C4-2B (cell line): ENCODE results near the gene NLRP9.

Experiments used
- CTCF ChIP-seq: fragments of 450-650 bp; conservative IDR thresholded peaks from 2 replicates; pipeline ENCODE4 v1.5.1; 2017; ENCODE audit warnings: mild to moderate bottlenecking
- ZFX ChIP-seq: fragments of 450-650 bp; IDR thresholded peaks from 2 replicates; pipeline ENCODE4 v1.6.1; 2017

DNA sequence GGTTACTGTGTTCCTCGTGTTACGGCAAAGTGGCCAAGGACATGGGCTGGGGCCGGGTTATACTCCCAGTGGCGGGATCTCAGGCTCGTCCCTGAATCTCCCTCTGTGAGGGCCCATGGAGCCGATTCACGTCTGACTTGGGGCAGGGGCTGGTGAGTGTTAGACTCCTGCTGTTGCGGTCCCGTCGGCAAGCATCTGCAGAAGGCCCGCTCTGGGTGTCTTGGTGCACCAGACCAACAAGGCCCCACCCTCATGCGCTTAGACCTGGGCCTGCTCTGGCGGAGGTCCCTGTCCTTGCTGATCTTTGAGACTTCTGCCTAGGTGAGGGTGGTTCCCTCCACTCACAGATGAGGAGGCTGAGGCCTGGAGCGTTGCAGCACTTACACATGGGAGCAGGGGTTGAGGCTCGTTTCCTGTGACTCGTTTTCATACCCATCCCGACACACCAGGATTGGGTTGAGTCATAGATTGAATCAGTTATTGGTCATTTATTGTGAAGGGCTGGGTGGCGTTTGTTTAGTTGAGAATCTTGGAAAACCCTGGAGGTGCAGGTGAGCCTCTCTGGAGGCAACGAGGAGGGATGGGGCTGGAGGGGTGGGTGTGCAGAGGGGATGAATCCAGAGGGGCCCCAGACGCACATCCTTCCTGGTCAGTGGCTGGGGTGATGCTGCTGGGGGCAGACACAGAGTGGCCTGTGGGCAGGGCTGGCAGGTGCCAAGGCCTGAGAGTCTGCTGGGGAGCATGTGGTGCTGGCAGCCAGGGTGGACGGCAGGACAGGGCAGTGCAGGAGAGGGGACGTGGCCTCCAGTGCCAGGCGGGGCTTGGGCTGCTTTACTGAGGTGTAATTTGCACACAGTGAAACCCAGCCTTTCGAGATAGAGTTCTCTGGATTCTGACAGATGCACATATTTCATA, 58.6 kb downstream of the NLRP9 start:
- TF ChIP-seq CTCF (no peak), ZFX (no peak)
